Right atrium auricular region (tissue), 2 donors: ENCODE measurements around the gene POC1A. TPM values are rescaled to one million over a fixed set of nuclear protein-coding genes. Genes with fewer than 3 reads are reported as not detected.

Experiments used
- DNase-seq: peaks from one replicate; pipeline ENCODE4 v3.0.0-alpha.2; 2019; ENCODE audit warnings: low spot score
- H3K27ac ChIP-seq, 2 donors: fragments of 200-600 bp; sonication (generic); 1 replicate in 1 of 2; 2 replicates in 1 of 2; pipeline ENCODE4 v1.5.1; 2016 to 2019
- H3K27me3 ChIP-seq, 2 donors: fragments of 200-600 bp; sonication (generic); one replicate each; pipeline versions ENCODE4 v1.5.1 to v1.6.0; 2017 to 2019
- H3K36me3 ChIP-seq: fragments of 200-600 bp; sonication (generic); one replicate; pipeline ENCODE4 v1.5.1; 2016
- H3K4me1 ChIP-seq, 2 donors: fragments of 200-600 bp; sonication (generic); one replicate each; pipeline versions ENCODE4 v1.5.1 to v1.6.0; 2017 to 2019
- H3K4me3 ChIP-seq, 2 donors: fragments of 200-600 bp; sonication (generic); 1 replicate in 1 of 2; 2 replicates in 1 of 2; pipeline ENCODE4 v1.5.1; 2017 to 2019; ENCODE audit warnings: mild to moderate bottlenecking in 1 of 2, moderate library complexity in 1 of 2
- H3K9me3 ChIP-seq, 2 donors: fragments of 200-600 bp; sonication (generic); one replicate each; pipeline ENCODE4 v1.5.1; 2019
- total RNA-seq, 2 donors: library from RNA; depleted of rRNA; stranded (reverse); fragments of >200 nt; gene quantifications; one replicate each; pipeline ENCODE4 v1.1.0, GENCODE V29; 2016
- TF ChIP-seq, protein P1 (sequence below), 2 donors: fragments of 200-600 bp; sonication (generic); IDR thresholded peaks; one replicate each; pipeline ENCODE4 v1.5.1; 2019; ENCODE audit warnings: antibody characterized with exemption in 2 of 2

POC1A gene
- total RNA-seq, 2 donors from 2014 or later, result 0.47 to 0.78 TPM

DNA sequence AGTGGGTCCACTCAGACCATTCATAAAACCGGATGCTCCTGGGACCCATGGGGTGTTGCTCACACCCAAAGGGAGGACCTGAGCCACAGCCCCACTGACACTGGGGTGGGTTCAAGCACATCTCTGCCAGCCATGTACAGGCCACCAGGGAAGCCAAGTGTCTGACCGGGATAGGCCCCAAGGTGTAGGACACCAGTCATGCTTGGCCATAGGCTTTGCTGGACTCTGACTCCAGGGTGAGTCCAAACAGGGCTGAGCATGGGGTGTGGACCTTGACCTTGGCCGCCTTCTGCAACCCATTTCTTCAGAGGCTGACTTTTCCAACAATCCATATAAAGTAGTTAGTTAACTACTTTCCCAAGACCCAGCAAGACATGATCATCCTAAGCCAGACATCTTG lies 66.5 kb downstream of the POC1A start:
- H3K4me1 ChIP-seq, result peaks cover 0 to 57% of the 10 kb centered on the region in 2 donors
- TF ChIP-seq, protein P1, sequence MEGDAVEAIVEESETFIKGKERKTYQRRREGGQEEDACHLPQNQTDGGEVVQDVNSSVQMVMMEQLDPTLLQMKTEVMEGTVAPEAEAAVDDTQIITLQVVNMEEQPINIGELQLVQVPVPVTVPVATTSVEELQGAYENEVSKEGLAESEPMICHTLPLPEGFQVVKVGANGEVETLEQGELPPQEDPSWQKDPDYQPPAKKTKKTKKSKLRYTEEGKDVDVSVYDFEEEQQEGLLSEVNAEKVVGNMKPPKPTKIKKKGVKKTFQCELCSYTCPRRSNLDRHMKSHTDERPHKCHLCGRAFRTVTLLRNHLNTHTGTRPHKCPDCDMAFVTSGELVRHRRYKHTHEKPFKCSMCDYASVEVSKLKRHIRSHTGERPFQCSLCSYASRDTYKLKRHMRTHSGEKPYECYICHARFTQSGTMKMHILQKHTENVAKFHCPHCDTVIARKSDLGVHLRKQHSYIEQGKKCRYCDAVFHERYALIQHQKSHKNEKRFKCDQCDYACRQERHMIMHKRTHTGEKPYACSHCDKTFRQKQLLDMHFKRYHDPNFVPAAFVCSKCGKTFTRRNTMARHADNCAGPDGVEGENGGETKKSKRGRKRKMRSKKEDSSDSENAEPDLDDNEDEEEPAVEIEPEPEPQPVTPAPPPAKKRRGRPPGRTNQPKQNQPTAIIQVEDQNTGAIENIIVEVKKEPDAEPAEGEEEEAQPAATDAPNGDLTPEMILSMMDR (IDR thresholded peaks at IDR 0.05), result no peak
- no peak overlapping the region for H3K27ac ChIP-seq

DNA sequence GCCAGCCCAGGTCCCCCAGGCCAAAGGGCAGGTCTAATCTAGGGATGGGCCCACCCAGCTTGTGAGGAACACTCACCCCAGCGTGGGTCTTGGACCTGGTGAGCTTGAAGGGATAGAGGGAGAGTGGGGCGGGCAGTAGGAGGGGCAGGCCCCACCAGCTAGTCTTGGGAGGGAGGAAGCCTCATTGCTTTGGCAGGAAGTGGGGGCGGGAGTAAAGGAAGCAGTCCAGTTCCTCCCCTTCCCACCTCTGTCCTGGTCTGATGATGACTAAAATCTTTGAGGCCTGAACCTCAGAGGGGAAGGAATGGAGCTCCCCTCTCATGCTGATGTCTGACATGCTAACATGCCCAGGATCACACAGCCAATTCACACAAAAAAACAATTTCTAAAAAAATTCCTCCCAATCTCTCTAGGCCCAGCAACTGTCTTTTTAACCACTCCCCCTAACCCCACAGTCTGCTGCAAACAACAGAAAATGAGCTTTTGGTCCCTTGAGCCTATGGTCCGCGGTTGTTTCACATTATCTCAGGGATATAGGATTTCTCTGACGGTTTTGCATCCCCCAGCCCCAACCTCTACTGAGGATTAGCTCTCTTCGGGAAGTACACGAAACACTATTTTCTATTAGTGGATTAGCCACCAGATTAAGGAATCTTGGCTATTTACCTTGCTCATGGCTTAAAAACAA lies 67.1 kb downstream of the POC1A start:
- H3K9me3 ChIP-seq, result no peaks in the 10 kb centered on the region
- peaks cover 0 to 54% of the 10 kb centered on the region in 2 donors for H3K4me1 ChIP-seq
- no peaks in the 10 kb centered on the region for H3K36me3 ChIP-seq
- H3K4me3 ChIP-seq, result no peak overlapping the region
- TF ChIP-seq, protein P1 (IDR thresholded peaks at IDR 0.05), result no peak
- H3K27ac ChIP-seq, result peak overlapping the region in 1 of 2 donors; percentile 26
- H3K27me3 ChIP-seq, result no peaks in the 10 kb centered on the region
- no peak for DNase-seq

More for the DNA sequence above, 66.5 kb downstream of the POC1A start:
- no peaks in the 10 kb centered on the region for H3K27me3 ChIP-seq
- no peak overlapping the region for H3K4me3 ChIP-seq
- no peak for DNase-seq
- no peaks in the 10 kb centered on the region for H3K36me3 ChIP-seq
- no peaks in the 10 kb centered on the region for H3K9me3 ChIP-seq

DNA sequence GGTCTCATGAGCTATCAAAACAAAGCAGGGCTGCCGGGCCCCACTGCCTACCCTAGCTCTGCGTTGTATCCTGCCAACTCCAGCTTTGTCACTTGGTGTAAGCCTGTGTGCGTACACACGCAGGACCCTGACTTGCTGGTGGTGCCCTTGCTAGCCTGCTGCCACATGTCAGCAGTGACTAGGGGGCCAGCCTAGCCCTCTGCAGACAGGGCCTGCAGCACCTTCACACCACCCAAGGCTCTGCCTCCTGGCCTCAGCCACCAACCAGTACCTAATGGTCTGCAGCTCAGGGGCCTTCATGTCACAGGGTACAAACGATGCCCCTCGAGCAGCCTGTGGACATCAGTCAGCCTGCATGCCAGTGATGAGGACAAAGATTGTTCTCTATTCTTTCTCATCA lies 67.8 kb downstream of the POC1A start:
- Histone ChIP-seq H3K27me3 (no peaks in the 10 kb centered on the region), H3K4me1 (peaks cover 0 to 47% of the 10 kb centered on the region in 2 donors), H3K36me3 (no peaks in the 10 kb centered on the region), H3K4me3 (no peak overlapping the region), H3K9me3 (no peaks in the 10 kb centered on the region), H3K27ac (no peak overlapping the region)
- DNase-seq, result no peak
- TF ChIP-seq, protein P1 (IDR thresholded peaks at IDR 0.05), result no peak

DNA sequence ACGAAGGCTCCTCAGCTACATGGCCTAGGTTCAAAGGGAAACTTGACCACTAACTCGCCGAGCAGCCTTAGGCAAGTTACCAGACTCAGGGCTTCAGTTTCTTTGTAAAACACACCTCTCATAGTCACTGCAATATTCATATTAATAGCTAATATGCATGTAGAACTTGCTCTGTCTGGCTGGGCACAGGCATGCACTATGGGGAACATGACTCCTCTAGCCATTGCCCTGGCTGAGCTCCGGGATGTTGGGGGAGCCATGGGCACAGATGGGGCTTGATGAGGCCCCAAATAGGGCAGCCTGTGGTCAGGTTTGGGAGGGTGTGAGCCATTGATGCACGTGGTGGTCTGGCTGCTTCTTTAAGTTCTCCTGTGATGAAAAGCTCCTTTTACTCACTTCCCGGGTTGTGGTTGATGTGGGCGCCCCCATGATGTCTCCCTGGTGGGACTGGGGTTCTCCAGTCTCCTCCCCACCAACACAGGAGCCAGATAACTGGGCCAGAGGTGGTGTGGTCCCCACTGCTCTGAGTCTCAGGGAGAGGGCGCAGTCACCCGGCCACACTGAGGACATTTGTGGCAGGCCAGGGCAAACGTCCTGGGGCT lies 68.4 kb downstream of the POC1A start:
- no peaks in the 10 kb centered on the region for H3K36me3 ChIP-seq
- no peaks in the 10 kb centered on the region for H3K27me3 ChIP-seq
- no peak overlapping the region for H3K27ac ChIP-seq
- no peak for DNase-seq
- no peak overlapping the region for H3K4me3 ChIP-seq
- H3K9me3 ChIP-seq, result no peaks in the 10 kb centered on the region
- H3K4me1 ChIP-seq, result peaks cover 0 to 40% of the 10 kb centered on the region in 2 donors
- TF ChIP-seq, protein P1 (IDR thresholded peaks at IDR 0.05), result no peak

DNA sequence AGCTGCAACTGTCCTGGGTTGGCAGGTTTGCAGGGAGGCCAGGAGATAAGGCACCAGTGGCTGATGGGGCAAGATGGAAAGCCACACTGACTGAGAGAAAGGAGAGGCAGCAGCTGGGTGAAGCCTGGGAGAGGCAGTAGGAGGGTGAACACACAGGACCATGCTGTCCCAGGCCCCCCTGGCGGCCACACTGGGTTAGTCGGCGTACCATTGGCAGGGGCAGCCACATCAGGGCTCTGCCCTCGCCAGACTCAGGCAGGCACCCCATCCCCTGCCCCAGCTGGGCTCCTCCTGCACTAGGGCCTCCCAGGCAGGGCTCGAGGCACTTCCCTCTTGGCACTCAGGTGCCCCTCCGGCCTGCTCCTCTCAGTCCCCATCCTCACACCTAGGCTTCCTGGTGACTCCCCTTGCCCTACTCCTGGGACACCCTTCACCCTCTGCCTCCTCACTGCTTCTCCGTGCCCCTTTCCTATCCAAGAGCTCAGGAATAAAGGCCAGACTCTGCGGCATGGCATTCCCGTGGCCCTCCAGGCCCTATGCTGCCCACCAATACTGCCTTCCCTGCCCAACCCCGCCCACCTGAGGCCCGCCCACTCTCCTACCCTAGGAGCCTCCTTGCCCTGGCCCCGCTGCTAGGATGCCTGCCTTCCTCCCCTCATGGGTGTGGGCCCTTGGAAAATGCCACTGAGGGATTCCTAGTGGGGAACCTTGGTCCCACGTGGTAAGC lies 69.1 kb downstream of the POC1A start:
- no peak overlapping the region for H3K27ac ChIP-seq
- no peaks in the 10 kb centered on the region for H3K9me3 ChIP-seq
- H3K4me1 ChIP-seq, result peaks cover 0 to 34% of the 10 kb centered on the region in 2 donors
- no peaks in the 10 kb centered on the region for H3K27me3 ChIP-seq
- TF ChIP-seq, protein P1 (IDR thresholded peaks at IDR 0.05), result no peak
- no peak overlapping the region for H3K4me3 ChIP-seq
- no peak for DNase-seq
- H3K36me3 ChIP-seq, result no peaks in the 10 kb centered on the region
